Measurements from ENCODE around the gene SMURF1.

Gene SMURF1

DNA sequence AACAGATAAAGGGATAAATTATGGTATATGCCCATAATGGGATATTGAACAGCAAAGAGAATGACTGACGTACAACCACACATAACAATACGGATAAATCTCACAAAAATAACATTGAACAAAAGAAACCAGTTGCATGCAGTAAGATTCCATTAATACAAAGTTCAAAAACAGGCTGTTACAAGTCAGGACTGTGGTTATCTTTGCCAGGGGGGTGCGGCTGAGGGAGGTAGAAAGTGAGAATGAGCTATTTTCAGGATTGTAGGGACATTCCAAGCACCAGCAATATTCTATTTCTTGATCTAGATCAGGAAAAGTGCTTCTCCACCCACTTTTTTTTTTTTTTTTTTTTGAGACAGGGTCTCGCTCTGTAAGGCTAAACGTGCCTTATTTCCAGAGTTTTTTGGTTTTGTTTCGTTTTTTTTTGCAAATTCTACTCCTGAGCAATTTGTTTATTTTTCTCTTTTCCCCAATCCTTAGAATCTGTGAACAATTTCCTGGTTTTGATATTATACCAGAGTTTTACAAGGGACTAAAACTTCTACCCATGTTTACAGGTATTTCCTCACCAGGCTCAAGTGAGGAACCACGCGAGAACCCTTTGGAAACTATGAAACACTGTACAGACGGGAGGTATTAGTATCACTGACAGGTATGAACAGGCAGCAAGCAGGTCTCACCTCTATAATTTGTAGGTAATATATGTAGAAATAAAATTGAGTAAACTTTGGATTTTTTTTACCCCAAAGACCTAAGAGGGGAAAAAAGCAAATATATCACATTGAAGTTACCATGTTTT is 9.9 kb downstream of the SMURF1 start:
- TF ChIP-seq, protein P1, sequence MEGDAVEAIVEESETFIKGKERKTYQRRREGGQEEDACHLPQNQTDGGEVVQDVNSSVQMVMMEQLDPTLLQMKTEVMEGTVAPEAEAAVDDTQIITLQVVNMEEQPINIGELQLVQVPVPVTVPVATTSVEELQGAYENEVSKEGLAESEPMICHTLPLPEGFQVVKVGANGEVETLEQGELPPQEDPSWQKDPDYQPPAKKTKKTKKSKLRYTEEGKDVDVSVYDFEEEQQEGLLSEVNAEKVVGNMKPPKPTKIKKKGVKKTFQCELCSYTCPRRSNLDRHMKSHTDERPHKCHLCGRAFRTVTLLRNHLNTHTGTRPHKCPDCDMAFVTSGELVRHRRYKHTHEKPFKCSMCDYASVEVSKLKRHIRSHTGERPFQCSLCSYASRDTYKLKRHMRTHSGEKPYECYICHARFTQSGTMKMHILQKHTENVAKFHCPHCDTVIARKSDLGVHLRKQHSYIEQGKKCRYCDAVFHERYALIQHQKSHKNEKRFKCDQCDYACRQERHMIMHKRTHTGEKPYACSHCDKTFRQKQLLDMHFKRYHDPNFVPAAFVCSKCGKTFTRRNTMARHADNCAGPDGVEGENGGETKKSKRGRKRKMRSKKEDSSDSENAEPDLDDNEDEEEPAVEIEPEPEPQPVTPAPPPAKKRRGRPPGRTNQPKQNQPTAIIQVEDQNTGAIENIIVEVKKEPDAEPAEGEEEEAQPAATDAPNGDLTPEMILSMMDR (IDR thresholded peaks at IDR 0.05; ENCODE audit: low read depth, low read length), result no peak
- DNase-seq (ENCODE audit: extremely low read depth, low read depth), result no peak

DNA sequence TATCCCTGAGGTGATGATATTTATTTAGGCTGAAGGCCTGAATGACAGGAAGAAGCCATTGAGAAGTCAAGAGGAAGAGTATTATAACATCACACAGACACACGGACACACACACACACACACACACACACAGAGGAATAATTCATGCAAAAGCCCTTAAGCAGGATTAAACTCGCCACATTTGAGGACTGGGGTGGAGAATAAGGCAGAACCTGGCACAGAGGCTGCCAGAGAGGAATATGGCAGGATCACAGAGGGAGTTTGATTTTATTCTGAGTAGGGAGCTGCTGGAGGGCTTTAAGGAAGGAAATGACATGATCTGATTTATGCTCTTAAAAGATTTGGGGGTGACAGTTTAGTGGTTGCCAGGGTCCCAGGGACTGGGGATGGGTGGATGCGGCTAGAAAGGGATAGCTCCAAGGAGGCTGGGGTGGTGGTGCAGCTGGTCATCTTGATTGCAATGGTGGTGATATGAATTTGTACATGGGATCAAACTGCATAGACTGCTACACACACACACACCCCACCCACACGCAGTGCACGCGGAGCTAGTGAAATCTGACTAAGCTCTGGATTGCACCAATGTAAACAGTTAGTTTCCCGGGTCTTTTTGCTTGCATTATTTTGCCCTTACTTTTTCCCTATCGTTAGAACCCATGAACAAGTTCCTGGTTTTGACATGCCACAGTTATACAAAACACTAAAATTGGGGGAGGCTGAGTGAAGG is 11.2 kb downstream of the SMURF1 start:
- TF ChIP-seq, protein P1 (IDR thresholded peaks at IDR 0.05; ENCODE audit: low read depth, low read length), result no peak
- DNase-seq (ENCODE audit: extremely low read depth, low read depth), result no peak

DNA sequence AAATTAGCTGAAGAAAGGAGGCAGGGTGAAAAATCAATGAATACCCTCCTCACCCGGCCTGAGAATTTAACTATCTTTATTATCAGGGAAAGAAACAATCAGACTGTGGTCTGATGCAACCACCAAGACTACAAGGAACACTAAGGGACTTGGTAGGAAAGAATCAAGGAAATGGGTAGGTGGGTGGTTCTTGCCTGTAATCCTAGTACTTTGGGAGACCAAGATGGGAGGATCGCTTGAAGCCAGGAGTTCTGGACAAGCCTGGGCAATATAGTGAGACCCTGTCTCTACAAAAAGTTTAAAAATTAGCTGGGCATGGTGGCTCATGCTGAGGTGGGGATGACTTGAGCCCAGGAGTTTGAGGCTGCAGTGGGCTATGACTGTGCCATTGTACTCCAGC is 12.6 kb downstream of the SMURF1 start:
- TF ChIP-seq, protein P1 (IDR thresholded peaks at IDR 0.05; ENCODE audit: low read depth, low read length), result no peak
- no peak for DNase-seq (ENCODE audit: extremely low read depth, low read depth)

DNA sequence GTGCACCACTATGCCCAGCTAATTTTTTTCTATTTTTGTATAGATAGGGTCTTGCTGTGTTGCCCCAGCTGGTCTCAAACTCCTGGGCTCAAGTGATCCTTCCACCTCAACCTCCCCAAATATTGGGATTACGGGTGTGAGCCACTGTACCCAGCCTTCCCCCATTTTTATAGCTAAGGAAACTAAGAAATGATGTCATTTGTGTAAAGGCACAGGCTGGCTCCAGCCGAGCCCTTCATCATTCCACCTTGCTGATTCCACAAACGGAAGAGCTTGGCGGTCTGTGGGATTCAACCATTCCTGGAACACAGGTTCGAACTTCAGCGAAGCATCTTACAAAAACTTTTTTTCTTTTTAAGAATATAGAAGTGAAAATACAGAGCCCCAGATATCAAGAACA is 14.4 kb downstream of the SMURF1 start:
- TF ChIP-seq, protein P1 (IDR thresholded peaks at IDR 0.05; ENCODE audit: low read depth, low read length), result no peak
- DNase-seq (ENCODE audit: extremely low read depth, low read depth), result no peak

DNA sequence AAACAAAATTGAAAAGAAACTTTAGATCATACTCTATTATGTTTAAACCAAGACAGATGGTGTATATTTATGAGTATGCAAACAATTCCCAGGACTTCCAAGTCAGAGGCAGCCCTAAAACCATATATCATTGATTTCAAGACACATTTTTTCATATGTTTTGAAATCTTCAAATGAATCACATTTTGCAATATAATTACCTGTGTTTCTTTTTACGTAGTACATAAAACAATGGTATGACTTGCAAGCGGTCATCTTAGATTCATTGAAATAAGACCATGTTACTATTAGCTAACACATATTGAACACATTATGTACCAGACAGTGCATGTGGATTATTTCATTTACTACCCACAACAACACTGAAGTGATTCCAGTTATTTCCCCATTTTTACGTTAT is 14.9 kb downstream of the SMURF1 start:
- DNase-seq (ENCODE audit: extremely low read depth, low read depth), result no peak
- TF ChIP-seq, protein P1 (IDR thresholded peaks at IDR 0.05; ENCODE audit: low read depth, low read length), result no peak

DNA sequence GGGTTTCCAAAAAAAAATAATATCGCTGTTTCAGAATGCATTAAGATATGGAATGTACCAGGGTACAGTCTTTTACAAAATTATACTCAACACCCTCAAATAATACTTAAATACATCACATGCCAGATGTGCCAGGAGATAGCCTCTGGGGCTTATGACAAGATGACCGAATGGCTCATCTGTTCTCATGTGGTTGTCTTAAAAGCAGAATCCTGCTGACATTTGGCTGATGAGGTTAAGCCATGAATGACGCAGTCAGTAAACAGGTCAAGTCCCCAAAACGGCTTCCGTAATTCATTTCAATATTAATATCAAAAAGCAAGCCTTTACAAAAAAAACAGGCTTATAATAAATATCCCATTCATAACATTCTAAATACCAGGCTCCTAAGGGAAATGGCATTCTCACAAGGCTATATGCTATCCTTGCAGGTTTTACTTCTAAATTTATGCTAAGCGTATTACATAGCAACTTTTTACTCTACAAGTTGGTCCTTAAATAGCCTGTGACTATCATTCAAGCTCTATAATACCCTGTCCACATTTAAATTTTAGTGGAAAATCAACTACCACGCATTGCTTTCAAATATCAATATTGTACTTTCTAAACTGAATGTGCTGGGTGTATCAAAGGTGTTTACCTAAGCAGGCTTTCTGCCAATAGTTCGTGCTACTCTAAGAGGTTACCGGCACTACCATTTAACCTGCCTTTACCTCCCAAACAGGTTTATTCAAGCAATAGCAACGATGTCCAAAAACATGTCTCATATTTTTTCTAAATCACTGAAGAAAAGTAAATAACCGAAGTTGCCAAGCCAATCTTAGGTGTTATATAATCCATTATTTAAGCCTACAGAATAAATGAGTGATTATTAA is 15.6 kb downstream of the SMURF1 start:
- TF ChIP-seq, protein P1 (IDR thresholded peaks at IDR 0.05; ENCODE audit: low read depth, low read length), result no peak
- no peak for DNase-seq (ENCODE audit: extremely low read depth, low read depth)
